GDM1 (cell line): ENCODE measurements around the gene FOXL2NB.
"Not testable (repeated sequence)": the region's sequence is repeated elsewhere in the genome, so short reads cannot be mapped to it uniquely, and the experiment has no call there.

Source experiments
- DNase-seq: peaks from one replicate; lab custom pipeline; 2025; lab: John Stamatoyannopoulos, UW

FOXL2NB gene

DNA sequence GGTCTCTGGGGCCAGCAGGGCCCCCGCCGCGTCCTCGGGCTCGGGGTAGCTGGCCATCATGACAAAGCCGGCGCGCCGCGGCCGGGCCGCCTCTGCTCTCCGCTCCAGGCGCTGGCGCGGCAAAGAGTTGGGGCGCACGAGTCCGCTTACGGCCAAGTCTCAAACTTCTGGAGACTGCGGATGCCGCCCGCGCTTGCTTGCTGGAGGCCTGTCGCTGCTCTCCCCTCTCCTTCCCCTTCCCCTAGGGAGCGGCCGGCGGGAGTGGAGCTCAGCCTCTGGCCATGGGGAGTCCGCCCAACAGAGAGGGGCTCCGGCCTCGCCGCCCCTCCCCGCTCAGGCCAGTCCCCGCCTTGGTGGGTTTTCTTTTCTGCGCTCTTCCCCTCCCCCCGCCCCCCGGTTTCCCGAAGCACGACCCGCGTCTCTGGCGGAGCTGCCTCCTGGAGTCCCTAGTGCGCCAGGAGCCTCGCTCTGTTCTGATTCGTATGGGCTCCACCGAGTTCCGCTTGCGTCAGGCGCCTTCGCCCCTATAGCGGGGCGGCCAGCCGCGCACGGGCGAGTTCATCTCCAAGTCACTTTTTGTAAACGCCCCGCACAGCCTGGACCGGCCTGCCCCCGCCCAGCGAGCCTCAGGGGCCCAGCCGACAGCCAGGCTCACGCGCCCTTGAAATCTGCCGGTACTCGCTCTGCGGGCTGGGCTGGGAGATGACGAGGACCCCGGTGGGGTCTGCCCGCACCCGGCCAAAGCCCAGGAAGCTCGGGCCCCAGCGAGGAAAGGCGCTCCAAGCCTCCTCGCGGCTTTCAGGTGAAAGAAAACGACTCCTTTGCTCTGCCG lies at the start of gene FOXL2NB, which contains the start of gene FOXL2:
FOXL2NB (plus strand) TSS at position 555 of the 832 bp plus-strand sequence; CDS start at position 703, 148 bp downstream.
FOXL2 (minus strand) TSS at position 475 of the 832 bp plus-strand sequence; CDS start at position 60, 415 bp downstream.
- DNase-seq = no peak

DNA sequence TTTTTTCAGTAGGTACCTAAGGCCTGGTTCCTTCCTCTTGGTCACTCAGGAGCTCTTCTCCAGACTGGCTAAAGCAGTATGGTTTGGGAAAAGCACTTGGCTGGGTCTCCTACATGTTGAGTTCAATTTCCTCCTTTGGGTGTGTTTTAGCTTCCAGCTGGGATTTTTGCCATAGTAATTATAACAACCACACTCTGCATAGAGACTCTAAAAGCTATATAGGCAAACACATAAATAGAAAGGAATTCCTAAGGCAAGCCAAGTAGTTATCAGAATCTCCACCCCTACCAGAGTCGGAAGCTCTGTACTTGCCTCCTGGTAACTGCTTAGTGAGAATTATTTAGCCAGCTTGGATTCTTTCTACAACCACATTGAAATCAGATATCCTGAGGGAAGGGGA lies 48.7 kb upstream of the FOXL2NB start:
- DNase-seq = no peak

DNA sequence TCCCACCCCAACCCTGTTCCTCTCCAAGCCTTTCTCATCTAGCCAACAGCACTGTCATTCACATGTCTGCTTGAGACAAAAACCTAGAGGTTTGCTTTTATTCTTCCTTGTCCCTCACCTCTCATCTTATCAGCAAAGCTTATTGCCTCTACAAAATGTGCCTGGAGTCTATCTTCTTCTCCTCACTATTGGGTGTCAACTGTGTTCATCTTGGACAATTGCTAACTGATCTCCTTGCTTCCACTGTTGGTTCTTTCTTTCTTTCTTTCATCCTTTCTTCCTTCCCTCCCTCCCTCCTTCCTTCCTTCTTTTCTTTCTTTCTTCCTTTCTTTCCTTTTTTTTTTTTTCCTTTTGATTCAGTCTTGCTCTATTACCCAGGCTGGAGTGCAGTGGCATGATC lies 48.3 kb upstream of the FOXL2NB start:
- no peak for DNase-seq

DNA sequence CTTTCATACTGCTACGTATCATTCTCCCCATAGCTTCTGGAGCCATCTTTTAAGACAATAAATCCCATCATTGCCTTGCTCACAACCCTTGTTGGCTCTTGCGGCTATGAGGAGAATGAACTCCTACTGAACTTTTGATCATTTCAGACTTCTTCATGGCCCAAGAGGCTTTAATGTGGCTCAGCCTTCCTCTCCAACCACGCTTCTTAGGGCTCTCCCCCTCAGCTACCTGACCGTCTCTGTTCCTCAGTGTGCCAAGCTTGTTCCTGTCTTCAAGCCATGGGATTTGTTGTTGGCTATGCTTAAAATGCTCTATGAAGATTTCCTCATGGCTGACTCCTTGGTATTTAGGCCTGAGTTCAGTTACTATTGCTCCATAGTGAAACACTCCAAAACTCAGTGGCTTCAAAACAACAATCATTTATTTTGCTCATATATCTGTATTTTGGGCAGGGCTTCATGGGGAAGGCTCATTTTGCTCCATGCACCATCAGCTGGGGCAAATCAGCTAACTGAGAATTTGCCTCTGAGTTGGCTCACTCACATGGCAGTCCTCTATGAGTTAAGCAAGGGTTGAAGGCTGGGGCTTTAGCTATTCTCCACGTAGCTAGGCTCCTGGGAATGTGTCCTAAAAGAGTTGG lies 47.5 kb upstream of the FOXL2NB start:
- no peak for DNase-seq

DNA sequence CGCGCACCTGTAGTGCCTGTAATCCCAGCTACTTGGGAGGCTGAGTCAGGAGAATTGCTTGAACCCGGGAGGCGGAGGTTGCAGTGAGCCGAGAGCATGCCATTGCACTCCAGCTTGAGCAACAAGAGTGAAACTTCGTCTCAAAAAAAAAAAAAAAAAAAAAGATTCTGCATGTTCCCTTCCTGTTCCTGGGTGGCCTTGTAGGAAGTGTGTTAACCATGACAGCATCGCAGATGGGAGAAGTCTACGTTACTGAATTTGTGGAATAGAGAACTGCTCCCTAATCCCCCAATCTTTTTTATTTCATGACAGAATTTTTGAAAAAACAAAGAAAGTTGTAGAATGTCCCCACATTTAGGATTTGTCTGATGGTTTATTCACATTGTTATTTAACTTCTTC lies 45.5 kb upstream of the FOXL2NB start:
- DNase-seq = no peak

DNA sequence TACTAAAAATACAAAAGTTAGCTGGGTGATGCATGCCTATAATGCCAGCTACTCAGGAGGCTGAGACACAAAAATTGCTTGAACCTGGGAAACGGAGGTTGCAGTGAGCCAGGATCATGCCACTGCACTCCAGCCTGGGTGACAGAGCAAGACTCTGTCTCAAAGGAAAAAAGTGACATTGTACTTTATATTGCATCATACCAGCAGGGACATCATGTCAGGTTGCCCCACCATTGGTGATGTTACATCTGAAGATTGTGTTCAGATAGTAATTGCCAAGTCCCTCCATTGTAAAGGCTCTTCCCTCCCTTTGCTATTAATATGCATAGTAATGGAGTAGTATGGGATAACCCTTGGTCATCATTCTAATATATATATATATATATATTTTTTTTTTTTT lies 44.8 kb upstream of the FOXL2NB start:
- no peak for DNase-seq

DNA sequence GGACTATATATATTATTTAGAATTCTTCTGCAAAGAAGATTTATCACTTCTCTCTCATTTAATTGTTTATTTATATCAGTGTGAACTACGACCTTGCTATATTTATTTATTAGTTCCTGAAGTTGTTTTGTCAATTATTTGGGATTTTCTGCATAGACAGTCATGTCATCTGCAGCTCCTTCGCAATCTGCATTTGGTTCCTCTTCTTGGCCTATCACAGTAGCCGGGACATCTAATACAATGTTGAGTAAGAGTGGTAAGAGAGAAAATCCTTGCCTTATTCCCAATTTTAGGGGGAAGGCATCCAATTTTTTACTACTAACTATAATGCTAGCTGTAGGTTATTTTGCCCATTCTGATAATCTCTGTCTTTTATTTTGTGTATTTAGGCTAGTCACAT lies 39.5 kb upstream of the FOXL2NB start:
- no peak for DNase-seq

DNA sequence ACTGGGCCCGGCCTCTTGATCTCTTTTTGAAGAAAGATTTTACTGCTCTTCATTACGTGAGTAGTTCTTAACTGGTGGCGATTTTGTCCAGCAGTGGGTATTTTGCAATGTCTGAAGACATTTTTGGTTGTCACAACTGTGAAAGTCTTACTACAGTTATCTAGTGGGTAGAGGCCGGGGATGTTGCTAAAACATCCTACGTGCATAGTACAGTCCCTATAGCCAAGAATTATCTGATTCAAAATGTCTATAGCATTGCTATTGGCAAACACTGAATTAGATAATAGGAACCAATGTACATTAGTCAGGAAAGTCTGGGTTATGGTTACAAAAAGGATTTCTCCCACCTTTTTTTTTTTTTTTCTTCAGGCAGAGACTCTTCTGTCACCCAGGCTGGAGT lies 38.2 kb upstream of the FOXL2NB start:
- no peak for DNase-seq

DNA sequence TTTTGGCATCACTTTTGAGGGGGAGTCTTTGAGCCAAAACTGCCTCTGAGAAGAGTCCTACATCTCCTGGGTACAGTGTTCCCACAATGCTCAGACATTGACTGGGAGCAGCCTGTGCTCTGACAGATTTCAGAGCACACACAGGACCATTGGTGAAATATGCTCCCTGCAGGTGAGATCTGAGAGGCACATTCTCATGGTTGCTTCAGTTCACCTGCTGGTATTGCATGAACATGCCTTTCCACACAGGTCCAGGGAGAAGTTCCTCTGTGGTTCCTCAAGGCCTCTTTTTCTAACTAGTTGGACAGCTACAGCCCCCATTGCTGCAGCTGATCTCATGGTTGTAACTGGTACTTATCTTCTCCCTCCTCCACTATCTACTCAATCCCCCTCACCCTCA lies 37.1 kb upstream of the FOXL2NB start:
- DNase-seq = no peak

DNA sequence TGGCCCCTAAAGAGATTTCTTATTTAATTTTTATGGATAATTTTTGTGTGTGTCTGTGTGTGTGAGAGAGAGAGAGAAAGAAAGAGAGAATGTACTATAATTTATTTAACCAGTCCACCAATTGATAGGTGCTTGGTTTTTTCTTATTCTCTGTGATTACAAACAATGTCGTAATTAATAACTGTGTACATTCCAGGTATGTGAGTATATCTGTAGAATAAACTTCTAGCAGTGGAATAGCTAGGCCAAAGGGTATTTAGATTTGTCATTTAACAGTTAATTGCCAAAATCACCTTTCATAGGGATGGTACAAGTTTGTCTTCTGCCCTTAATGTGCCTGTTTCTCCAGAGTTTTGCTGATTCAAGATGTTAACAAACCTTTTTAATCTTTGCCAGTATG lies 35.4 kb upstream of the FOXL2NB start:
- DNase-seq = no peak

DNA sequence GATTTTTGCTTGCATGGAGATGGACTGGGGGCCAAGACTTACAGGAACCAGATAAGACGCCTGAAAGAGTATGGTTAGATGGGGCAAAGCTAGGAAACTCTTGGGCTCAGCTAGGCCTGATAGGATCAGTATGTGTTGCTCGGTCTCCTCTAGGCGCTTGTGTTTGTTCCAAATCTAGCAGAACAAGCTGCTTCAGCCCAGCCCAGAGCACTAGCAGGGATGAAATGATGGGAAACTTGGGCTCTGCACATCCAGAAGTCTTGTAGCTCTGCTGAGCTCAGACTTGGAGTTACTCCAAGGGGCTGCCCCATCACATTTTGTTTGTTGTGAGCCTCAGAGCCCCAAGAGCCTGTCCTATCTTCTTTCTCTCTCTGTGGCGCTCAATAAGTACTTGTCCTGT lies 34.8 kb upstream of the FOXL2NB start:
- DNase-seq = no peak

DNA sequence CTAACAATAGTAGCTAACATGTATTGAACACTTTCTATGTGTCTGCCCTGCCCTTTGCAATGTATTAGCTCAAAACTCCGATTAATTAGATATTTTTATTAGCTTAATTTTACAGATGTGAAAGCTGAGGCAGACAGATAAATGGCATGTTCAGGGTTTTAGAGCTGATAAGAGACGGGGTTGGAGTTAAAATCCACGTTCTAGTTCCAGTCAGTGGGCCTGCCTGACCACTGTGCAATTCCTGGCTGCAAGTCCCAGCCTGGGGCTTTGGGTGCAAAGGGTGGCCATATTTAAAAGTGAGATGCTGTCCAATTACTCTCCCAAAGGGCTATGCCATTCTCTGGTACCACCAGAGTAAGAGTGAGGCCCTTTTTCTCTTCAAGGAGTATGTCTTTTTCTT lies 33.3 kb upstream of the FOXL2NB start:
- DNase-seq = no peak

DNA sequence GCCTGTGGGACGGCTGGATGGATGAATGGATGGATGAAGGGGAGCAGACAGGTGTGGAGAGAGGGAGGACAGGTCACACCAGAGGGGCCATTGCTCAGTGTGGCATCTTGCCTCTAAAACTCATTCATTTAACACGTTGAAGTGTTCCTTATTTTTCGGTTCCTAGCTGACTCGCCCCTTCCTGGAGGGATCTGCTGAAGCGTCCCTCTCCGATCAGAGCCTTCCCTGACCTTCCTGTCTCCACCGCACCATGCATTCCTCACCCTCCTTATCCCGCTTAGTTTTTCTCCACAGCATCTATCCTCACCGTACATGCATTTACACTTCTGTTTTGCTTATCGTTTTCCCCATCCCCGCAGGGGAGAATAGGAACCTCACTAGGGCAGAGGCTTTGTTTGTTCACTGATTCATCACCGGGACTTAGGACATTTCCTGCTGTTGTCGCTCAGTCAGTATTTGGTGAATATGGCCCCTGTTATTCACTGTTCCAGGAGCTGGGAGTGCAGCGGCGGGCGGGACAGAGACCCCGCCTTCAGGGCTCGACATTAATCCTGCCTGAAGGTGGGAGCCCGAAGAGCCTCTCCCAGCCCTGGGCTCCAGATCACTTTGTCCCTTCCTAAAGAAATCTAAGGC lies 32.0 kb upstream of the FOXL2NB start:
- no peak for DNase-seq

DNA sequence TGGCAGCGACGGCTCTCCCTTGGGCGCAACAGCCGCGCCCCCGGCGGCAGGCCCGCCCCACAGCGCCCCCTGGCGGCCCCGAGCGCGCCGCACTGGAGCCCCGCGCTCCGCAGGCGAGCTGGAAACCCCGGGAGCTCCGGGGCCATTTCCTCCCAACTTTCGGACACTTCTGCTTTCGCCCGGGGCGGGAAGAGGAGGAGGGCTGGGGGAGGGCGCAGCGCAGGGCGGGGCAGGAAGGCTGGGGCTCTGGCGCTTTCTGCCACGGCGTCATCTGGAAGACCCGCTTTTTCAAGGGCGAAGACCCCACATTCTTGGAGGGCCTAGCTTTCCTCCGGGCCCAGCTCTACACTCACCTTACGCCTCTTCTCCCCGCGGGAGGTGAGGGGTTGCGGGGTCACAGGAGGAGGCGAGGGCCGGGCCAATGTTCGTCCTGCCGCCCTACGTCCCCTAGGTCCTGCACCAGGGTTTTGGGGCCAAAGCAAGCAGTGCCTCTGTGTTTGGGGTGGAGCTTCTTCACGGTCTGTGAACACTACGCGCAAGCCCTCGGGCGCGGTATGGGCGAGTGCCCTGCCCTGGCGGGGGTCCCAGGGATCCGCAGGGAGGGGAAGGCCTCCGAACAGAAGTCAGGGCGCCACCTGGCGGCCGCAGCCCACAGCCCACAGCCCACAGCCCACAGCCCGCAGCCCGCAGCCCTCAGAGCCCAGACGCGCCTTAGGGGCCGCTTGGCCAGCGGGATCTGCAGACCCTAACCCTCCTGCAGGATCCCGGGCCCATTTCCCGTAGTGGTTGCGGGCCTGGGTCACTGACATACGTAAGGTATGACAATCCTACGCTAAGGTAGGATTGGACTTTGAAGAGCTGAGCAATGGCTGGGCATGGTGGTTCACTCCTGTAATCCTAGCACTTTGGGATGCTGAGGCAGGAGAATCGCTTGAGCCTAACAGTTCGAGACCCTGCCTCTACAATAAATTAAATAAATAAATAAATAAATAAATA lies 31.2 kb upstream of the FOXL2NB start:
- DNase-seq = peak; percentile 89

DNA sequence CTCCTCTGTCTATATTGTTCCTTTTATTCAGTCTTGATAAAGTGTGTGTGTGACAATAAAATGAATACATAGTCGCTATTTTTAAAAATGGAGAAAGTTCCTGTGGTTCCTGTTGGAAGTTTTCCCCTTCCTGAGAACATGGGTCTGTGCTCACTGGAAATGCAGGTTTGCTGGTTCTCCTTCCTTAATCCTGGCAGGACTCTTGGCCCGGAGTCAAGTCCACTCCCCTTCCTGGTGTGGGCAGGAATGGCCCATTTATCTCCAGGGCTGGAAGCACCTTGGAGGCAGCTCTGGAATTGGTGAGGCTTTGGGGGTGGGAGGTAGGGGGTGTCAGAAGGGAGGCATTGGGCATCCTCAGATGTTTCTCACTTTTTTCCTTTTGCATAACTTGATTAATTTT lies 30.2 kb upstream of the FOXL2NB start:
- DNase-seq = no peak

DNA sequence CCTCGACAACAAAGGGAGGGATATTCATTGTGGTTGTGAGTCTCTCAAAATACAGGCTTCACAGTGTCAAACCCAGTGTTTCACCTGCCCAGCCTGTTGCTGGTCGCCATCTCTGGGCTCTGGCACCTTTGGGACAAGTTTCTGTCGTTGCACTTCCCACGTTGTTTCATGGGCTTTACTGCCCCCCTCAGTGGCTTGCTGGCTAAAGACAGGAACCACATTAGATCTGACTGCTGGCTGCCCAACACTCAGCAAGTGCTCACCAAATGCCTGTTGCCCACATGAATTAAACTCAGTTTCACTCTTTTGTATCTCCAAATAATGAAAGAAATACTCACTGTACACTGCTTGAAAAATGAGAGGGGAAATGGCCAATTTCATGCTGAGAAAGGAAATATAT lies 27.7 kb upstream of the FOXL2NB start:
- no peak for DNase-seq

DNA sequence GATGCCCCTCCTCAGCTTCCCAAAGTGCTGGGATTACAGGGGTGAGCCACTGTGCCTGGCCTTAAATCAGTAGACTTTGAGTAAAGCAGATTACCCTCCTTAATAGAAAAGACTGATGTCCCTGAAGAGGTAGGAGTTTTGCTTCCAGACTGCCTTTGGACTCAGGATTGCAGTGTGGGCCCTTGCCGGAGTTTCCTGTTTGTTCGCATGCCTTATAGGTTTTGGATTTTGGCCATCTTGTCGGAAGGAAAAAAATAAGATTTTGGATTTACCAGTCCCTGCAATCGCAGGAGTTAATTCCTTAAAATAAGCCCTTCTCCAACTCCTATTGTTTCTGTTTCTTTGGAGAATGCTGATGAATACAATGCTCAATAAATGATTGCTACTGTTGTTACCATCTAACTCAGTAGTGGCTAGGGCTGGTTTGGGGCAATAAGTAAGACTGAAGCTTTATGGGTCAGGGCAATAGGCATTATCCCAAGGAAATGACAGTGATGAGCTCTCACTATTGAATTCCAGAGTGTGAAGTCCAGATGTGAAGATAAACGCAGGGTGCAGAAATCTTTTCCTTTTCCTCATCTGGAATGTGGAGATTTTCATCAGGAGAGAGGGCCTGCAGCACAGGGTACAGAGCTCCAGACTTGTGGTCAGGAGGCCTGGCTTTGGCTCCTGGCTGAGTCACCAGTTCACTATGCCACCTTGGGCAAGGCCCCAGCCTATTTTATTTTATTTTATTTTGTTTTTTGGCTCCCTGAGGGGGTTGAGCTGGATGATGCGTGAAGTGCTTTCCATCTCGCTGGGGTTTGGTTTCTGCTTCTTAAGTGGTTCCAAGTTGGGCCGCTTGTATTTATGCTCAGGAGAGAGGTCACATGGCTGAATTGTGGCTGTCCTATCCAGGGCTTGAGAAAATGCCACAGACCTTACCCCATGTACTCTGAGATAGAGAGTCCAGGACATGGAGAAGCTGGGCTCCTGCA lies 25.4 kb upstream of the FOXL2NB start:
- no peak for DNase-seq

DNA sequence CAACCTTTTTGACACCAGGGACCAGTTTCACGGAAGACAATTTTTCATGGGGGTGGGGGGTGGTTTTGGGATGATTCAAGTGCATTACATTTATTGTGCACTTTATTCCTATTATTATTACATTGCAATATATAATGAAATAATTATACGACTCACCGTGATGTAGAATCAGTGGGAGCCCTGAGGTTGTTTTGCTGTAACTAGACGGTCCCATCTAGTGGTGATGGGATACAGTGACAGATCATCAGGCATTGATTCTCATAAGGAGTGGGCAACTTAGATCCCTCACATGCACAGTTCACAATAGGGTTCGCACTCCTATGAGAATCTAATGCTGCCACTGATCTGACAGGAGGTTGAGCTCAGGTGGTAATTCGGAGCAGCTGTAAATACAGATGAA lies 24.6 kb upstream of the FOXL2NB start:
- DNase-seq = not testable (repeated sequence)

DNA sequence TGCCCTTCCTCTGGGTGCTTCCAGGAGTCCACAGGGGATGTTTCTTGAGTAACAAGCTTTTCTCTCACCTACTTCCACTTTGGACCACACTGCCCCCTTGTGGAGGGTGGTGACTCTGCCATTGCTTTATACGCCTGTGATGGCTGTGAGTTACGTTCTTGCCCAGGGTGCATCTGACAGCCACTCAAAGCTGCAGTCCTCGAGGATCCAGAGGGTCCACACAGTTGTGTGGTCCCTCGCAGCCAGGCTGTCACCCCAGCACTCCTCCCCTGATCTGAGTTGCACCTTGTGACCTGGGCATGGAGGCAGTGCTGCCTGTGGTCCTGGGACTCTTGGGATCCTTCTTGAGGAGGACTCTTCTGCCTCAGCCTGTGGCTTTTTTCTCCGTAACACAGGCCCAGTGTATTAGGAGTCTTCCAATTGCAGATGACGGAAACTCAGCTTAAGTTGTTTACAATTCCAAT lies 23.5 kb upstream of the FOXL2NB start:
- DNase-seq = peak; percentile 70

DNA sequence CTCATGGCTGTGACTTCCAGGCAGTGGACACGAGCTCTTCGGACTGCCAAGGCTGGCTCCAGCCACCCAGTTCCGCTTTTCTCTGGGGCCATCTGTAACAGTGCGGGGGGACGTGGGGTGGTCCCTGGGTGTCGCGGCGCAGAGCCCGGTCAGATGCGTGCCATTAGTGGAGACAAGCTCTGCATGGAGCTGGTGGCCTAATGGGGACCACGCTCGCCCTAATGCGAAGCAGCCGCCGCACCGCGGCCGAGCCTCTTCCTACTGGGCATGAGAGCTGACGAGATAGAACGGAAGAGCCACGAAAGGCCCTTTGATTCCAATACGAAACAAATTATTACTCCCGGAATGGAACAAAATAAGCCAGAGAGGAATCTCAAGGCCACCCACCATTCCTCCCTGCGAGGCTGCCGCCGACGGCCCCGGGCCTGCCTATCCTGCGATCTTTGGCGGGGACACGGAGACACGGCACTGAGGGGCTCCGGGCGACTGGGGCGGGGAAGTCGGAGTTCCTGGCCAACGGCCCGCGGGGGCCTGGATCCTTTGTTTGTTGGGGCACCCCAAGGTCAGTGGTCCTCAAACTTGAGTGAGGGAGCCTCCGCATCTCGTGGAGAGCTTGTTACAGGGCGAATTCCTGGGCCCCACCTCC lies 18.2 kb upstream of the FOXL2NB start:
- DNase-seq = no peak
